Karpas-422 (cell line): ENCODE data around the gene PAN3. TPM values are rescaled to one million over a fixed set of nuclear protein-coding genes. Genes with fewer than 3 reads are reported as not detected.

Experiments used
- DNase-seq: peaks from one replicate; pipeline ENCODE4 v3.0.0-alpha.2; 2015
- H2AFZ ChIP-seq: fragments of 200-600 bp; sonication (generic); 2 replicates; pipeline ENCODE4 v1.6.1; 2014; ENCODE audit warnings: antibody characterized with exemption, low read length, mixed read lengths
- H3K27ac ChIP-seq: fragments of 200-600 bp; sonication (generic); 2 replicates; pipeline ENCODE4 v1.5.1; 2014; ENCODE audit warnings: mild to moderate bottlenecking, low read length, moderate library complexity
- H3K27me3 ChIP-seq: fragments of 200-600 bp; sonication (generic); 2 replicates; pipeline ENCODE4 v1.6.1; 2014; ENCODE audit warnings: low read length, mixed read lengths
- H3K36me3 ChIP-seq: fragments of 200-600 bp; sonication (generic); 2 replicates; pipeline ENCODE4 v1.6.1; 2014; ENCODE audit warnings: low read length, mixed read lengths; ENCODE audit not compliant: insufficient read depth
- H3K4me1 ChIP-seq: fragments of 200-600 bp; sonication (generic); 2 replicates; pipeline ENCODE4 v1.6.1; 2014; ENCODE audit warnings: mild to moderate bottlenecking, low read length, mixed read lengths
- H3K4me2 ChIP-seq: fragments of 200-600 bp; sonication (generic); 2 replicates; pipeline ENCODE4 v1.6.1; 2014; ENCODE audit warnings: low read length, low read depth, mild to moderate bottlenecking; ENCODE audit not compliant: poor library complexity, severe bottlenecking
- H3K4me3 ChIP-seq: fragments of 200-600 bp; sonication (generic); 2 replicates; pipeline ENCODE4 v1.5.1; 2014; ENCODE audit warnings: mild to moderate bottlenecking, antibody characterized with exemption, low read length, mixed read lengths
- H3K79me2 ChIP-seq: fragments of 200-600 bp; sonication (generic); 2 replicates; pipeline ENCODE4 v1.6.1; 2014; ENCODE audit warnings: mild to moderate bottlenecking, low read length, mixed read lengths
- H3K9ac ChIP-seq: fragments of 200-600 bp; sonication (generic); 2 replicates; pipeline ENCODE4 v1.6.0; 2014; ENCODE audit warnings: low read length
- H3K9me2 ChIP-seq: fragments of 200-600 bp; sonication (generic), shearing (Covaris generic); replicated peaks from 2 replicates; pipeline ENCODE4 v1.6.0; 2014; ENCODE audit warnings: mild to moderate bottlenecking, low read length, moderate library complexity; ENCODE audit not compliant: insufficient read depth
- H3K9me3 ChIP-seq: fragments of 300-700, 200-600 bp; sonication (generic); 2 replicates; pipeline ENCODE4 v1.6.1; 2014; ENCODE audit warnings: low read length, mixed read lengths
- H4K20me1 ChIP-seq: fragments of 200-600 bp; sonication (generic); 2 replicates; pipeline ENCODE4 v1.6.1; 2014; ENCODE audit warnings: mild to moderate bottlenecking, antibody characterized with exemption, low read length, low read depth; ENCODE audit not compliant: insufficient read depth
- total RNA-seq: library from RNA; depleted of rRNA; stranded (reverse); fragments of >200 nt; shearing (Covaris generic); gene quantifications from 2 replicates; pipeline ENCODE4 v1.2.3, GENCODE V29; 2014; ENCODE audit warnings: low replicate concordance

Gene PAN3
- total RNA-seq, 1 experiment from 2014 or later, result 39.8 TPM

GRCh38 chr13:28173793-28174192 is 35.4 kb downstream of the PAN3 start:
- H3K9ac ChIP-seq, result no peak overlapping the region
- H3K4me2 ChIP-seq, result no peak overlapping the region
- H3K4me3 ChIP-seq, result no peak overlapping the region
- no peaks in the 10 kb centered on the region for H3K4me1 ChIP-seq
- H3K79me2 ChIP-seq, result peaks cover 91% of the 10 kb centered on the region
- H3K27ac ChIP-seq, result no peak overlapping the region
- no peaks in the 10 kb centered on the region for H3K9me3 ChIP-seq
- no peaks in the 10 kb centered on the region for H3K9me2 ChIP-seq
- H2AFZ ChIP-seq, result no peak overlapping the region
- no peaks in the 10 kb centered on the region for H3K27me3 ChIP-seq
- H4K20me1 ChIP-seq, result no peaks in the 10 kb centered on the region
- DNase-seq, result no peak
- H3K36me3 ChIP-seq, result peaks cover 23% of the 10 kb centered on the region; the same call in 1 of the 2 replicates

- Histone ChIP-seq H3K9me3 (no peaks in the 10 kb centered on the region), H4K20me1 (no peaks in the 10 kb centered on the region), H3K4me1 (no peaks in the 10 kb centered on the region), H3K9ac (no peak overlapping the region), H3K27ac (no peak overlapping the region), H3K79me2 (peaks cover 91% of the 10 kb centered on the region), H2AFZ (no peak overlapping the region), H3K4me2 (no peak overlapping the region), H3K36me3 (peaks cover 29% of the 10 kb centered on the region; the same call in 1 of the 2 replicates), H3K9me2 (no peaks in the 10 kb centered on the region), H3K4me3 (no peak overlapping the region), H3K27me3 (no peaks in the 10 kb centered on the region)
- no peak for DNase-seq
Observed at GRCh38 chr13:28177327-28177726, 39.0 kb downstream of the PAN3 start.

DNA sequence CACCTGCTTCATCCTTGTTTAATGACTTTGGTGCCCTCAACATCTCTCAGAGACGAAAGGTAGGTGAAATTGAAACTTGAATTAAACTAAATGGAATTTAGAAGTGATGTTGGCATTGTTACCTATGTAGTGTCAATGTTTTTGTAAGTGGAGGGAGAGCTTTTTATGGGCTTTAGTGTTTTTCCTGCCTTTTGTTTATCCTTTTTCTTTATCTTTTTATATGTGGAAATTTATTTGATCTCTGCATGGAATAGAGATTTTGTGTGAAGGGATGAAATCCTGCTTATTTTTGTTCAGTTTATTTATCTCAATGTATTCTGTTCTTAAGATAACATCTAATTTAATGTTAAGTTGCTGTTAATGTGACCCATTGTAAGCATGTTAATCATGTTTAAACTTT is 39.5 kb downstream of the PAN3 start:
- no peak for DNase-seq
- Histone ChIP-seq H2AFZ (no peak overlapping the region), H3K79me2 (peaks cover 91% of the 10 kb centered on the region), H3K4me2 (no peak overlapping the region), H3K36me3 (peaks cover 29% of the 10 kb centered on the region; the same call in 1 of the 2 replicates), H3K9ac (no peak overlapping the region), H4K20me1 (no peaks in the 10 kb centered on the region), H3K27me3 (no peaks in the 10 kb centered on the region), H3K4me3 (no peak overlapping the region), H3K4me1 (no peaks in the 10 kb centered on the region), H3K9me3 (no peaks in the 10 kb centered on the region), H3K9me2 (no peaks in the 10 kb centered on the region), H3K27ac (no peak overlapping the region)

- H3K4me2 ChIP-seq, result no peak overlapping the region
- H3K9me2 ChIP-seq, result no peaks in the 10 kb centered on the region
- H3K4me3 ChIP-seq, result no peak overlapping the region
- no peak overlapping the region for H2AFZ ChIP-seq
- no peaks in the 10 kb centered on the region for H3K4me1 ChIP-seq
- no peak overlapping the region for H3K27ac ChIP-seq
- H3K9me3 ChIP-seq, result no peaks in the 10 kb centered on the region
- no peaks in the 10 kb centered on the region for H3K27me3 ChIP-seq
- H3K36me3 ChIP-seq, result peaks cover 32% of the 10 kb centered on the region; the same call in 1 of the 2 replicates
- no peak for DNase-seq
- no peaks in the 10 kb centered on the region for H4K20me1 ChIP-seq
- H3K79me2 ChIP-seq, result peaks cover 91% of the 10 kb centered on the region
- no peak overlapping the region for H3K9ac ChIP-seq
Observed at GRCh38 chr13:28179974-28180373, 41.6 kb downstream of the PAN3 start.

GRCh38 chr13:28181413-28181812 is 43.1 kb downstream of the PAN3 start:
- Histone ChIP-seq H3K27ac (no peak overlapping the region), H3K36me3 (peaks cover 26% of the 10 kb centered on the region; the same call in 1 of the 2 replicates), H4K20me1 (no peaks in the 10 kb centered on the region), H2AFZ (no peak overlapping the region), H3K79me2 (peaks cover 91% of the 10 kb centered on the region), H3K9ac (no peak overlapping the region), H3K4me1 (no peaks in the 10 kb centered on the region), H3K9me3 (no peaks in the 10 kb centered on the region), H3K4me2 (no peak overlapping the region), H3K27me3 (no peaks in the 10 kb centered on the region), H3K9me2 (no peaks in the 10 kb centered on the region), H3K4me3 (no peak overlapping the region)
- DNase-seq, result no peak

DNA sequence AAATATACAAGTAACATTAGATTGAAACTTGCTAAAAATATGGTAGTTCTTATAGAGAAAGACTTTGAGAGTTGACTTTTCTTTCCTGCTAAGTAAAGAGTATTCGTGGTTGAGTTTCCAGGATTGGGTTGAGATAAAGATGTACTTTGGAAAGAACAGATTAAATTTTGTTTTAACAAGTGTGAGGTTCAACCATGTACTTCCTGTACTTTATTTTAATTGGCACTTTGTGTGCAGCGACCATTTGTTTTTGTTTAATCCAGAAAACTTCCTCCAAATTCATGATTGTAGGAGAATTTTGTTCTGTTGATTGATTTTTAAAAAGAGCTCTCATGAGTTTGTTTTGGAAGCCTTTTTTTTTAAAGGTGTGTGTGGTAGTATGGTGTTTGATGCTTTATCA is 46.9 kb downstream of the PAN3 start:
- H3K79me2 ChIP-seq, result peaks cover 95% of the 10 kb centered on the region
- no peaks in the 10 kb centered on the region for H3K9me2 ChIP-seq
- H3K4me1 ChIP-seq, result no peaks in the 10 kb centered on the region
- H2AFZ ChIP-seq, result no peak overlapping the region
- H4K20me1 ChIP-seq, result no peaks in the 10 kb centered on the region
- DNase-seq, result no peak
- H3K27me3 ChIP-seq, result no peaks in the 10 kb centered on the region
- no peaks in the 10 kb centered on the region for H3K9me3 ChIP-seq
- no peak overlapping the region for H3K9ac ChIP-seq
- no peak overlapping the region for H3K4me2 ChIP-seq
- no peak overlapping the region for H3K4me3 ChIP-seq
- no peak overlapping the region for H3K27ac ChIP-seq
- H3K36me3 ChIP-seq, result peaks cover 3% of the 10 kb centered on the region; the same call in 1 of the 2 replicates

DNA sequence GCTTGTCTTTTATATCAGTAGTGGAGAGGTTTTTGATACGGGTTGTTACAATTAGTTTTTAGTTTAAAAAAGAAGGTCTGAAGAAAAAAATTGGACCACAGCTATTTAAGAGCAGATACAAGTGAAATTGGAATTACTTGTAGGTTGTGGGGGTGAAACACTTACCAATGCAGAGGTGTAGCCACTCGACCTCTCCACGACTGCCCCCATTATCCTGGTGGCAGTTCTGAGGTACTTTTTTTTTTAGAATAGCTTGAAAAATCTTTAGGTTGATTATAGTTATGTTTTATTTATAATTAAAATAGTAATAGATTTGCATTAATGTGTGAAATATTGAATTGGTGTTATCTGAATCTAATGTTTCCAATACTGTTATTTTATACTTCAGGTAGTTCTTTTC is 60.7 kb downstream of the PAN3 start:
- DNase-seq, result no peak
- Histone ChIP-seq H3K27ac (no peak overlapping the region), H2AFZ (no peak overlapping the region), H3K4me2 (no peak overlapping the region), H3K79me2 (peaks cover 70% of the 10 kb centered on the region), H3K9me2 (no peaks in the 10 kb centered on the region), H3K9ac (no peak overlapping the region), H3K4me1 (peaks cover 5% of the 10 kb centered on the region; the same call in 1 of the 2 replicates), H4K20me1 (no peaks in the 10 kb centered on the region), H3K4me3 (no peak overlapping the region), H3K9me3 (no peaks in the 10 kb centered on the region), H3K36me3 (peaks cover 17% of the 10 kb centered on the region; the same call in 1 of the 2 replicates), H3K27me3 (no peaks in the 10 kb centered on the region)

- no peak overlapping the region for H3K9ac ChIP-seq
- H3K4me3 ChIP-seq, result no peak overlapping the region
- H3K27ac ChIP-seq, result no peak overlapping the region
- no peaks in the 10 kb centered on the region for H3K9me2 ChIP-seq
- peaks cover 15% of the 10 kb centered on the region; the same call in 1 of the 2 replicates for H3K36me3 ChIP-seq
- no peaks in the 10 kb centered on the region for H3K4me1 ChIP-seq
- H4K20me1 ChIP-seq, result no peaks in the 10 kb centered on the region
- no peak overlapping the region for H2AFZ ChIP-seq
- DNase-seq, result no peak
- peaks cover 83% of the 10 kb centered on the region for H3K79me2 ChIP-seq
- no peaks in the 10 kb centered on the region for H3K9me3 ChIP-seq
- H3K4me2 ChIP-seq, result no peak overlapping the region
- H3K27me3 ChIP-seq, result no peaks in the 10 kb centered on the region
Observed at GRCh38 chr13:28204043-28204442, 65.7 kb downstream of the PAN3 start.
